GM10248 (cell line): ENCODE measurements around the gene ARAP2.

Experiments used
- CTCF ChIA-PET: fragments of 300-600 bp; sonication (Branson Sonifier 250); formaldehyde crosslinking; extraction: SDS; loops from one replicate; lab custom pipeline; 2021; ENCODE audit warnings: antibody characterized with exemption; lab: Yijun Ruan, JAX
- POLR2A ChIA-PET: fragments of 350-650 bp; sonication (Branson Sonifier 250); formaldehyde crosslinking; extraction: SDS; loops from one replicate; lab custom pipeline; 2020; ENCODE audit warnings: antibody characterized with exemption; lab: Yijun Ruan, JAX
- DNase-seq: peaks from one replicate; pipeline ENCODE4 v3.0.0; 2012; ENCODE audit errors: extremely low spot score
- CTCF ChIP-seq: IDR thresholded peaks from 2 replicates; pipeline ENCODE4 v1.5.1; 2012; ENCODE audit warnings: mild to moderate bottlenecking, low read depth; ENCODE audit errors: extremely low read depth, missing control alignments, control extremely low read depth

The ARAP2 gene

DNA sequence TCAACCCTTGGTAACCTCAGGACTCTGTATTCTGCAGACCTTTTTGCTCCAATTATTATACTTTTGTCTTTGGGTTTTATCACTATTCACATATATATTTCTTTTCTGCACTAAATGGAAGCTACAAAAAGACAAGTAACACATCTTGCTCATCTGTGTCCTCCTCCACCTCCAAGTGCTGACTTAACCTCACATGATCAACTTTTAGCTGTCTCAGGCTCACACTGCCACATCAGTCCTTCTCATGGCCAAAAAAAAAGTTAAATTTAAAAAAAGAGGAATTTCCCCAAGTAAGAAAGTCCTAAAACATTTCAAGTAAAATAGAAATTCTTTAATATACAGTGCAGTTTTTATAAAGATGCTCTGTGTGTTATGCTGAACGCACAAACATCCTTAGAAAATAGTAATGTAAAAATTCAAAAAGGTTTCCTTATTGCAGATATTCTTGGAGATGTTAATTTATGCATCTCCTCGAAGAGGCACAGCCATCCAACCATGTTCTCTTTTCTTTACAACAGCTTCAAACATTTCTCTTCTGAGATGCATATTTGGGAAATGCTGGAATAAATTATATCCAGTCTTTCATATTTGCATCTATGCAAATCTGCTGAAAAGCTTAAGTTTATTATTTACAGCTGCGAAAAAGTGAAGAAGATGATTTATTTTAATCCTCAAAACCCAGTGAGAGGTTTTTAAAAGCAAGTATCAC lies 37.6 kb downstream of the ARAP2 start:
- ChIA-PET POLR2A (no interaction called here), CTCF (interaction anchor here (1.0 to 1.9 kb wide), 10 partner anchors 8 to 193 kb away, joined by 3 to 5 read pairs (median 4); partner anchors contain the start of gene ARAP2)
- no peak for TF ChIP-seq CTCF
- DNase-seq, result no peak

- DNase-seq, result no peak
- no peak for TF ChIP-seq CTCF
- CTCF ChIA-PET, result interaction anchor here (1.0 to 1.9 kb wide), 9 partner anchors 8 to 194 kb away, joined by 3 to 5 read pairs (median 4); partner anchors contain the start of gene ARAP2
- POLR2A ChIA-PET, result no interaction called here
Measured at GRCh38 chr4:36206012-36206411, 38.3 kb downstream of the ARAP2 start.

GRCh38 chr4:36198861-36199260 lies 45.5 kb downstream of the ARAP2 start:
- CTCF ChIA-PET, result interaction anchor here (1.1 to 5.1 kb wide), 6 partner anchors 8 to 201 kb away, joined by 3 to 34 read pairs (median 6); no protein-coding TSS in a partner anchor
- no peak for DNase-seq
- POLR2A ChIA-PET, result interaction anchor here (0.6 kb wide), 1 partner anchor 527 kb away, joined by 4 read pairs; no protein-coding TSS in a partner anchor
- TF ChIP-seq CTCF, result no peak

DNA sequence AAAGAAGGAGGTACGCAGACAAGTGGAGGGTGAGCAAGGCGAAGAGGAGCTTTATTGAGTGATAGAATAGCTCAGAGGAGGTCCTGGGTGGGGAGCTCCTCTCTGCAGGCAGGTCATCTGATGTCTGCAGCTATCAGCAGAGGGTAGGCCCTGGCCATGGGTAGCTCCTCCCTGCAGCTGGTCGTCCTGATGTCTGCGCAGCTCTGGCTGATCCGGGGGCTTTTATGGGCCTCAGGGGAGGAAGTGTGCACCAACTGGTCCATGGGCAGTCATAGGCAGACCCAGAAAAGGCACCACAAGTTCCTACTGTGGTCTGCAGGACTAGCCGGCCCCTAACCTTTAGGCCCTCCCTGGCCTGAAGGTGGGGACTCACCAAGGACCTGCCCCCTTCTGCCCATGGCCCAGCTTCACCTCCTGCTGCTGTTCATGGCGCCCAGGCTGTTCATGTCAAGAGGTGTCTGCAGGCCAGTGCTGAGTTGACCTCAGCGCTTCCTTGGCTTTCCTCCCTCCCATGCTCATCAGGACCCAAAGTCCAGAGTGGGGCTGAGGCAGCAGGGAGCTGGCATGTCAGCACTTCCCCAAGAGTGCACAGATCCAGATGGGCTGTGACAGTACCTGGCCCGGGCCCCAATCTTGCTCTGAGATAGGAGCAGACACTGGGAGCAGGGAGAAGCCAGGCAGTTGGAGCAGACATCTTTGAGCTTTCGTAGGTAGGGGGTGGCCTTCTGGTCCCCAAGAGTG lies 46.1 kb downstream of the ARAP2 start:
- TF ChIP-seq CTCF, result no peak
- DNase-seq, result no peak
- ChIA-PET CTCF (interaction anchor here (0.7 to 5.1 kb wide), 7 partner anchors 9 to 201 kb away, joined by 3 to 34 read pairs (median 4); no protein-coding TSS in a partner anchor), POLR2A (interaction anchor here (0.6 kb wide), 1 partner anchor 527 kb away, joined by 4 read pairs; no protein-coding TSS in a partner anchor)

DNA sequence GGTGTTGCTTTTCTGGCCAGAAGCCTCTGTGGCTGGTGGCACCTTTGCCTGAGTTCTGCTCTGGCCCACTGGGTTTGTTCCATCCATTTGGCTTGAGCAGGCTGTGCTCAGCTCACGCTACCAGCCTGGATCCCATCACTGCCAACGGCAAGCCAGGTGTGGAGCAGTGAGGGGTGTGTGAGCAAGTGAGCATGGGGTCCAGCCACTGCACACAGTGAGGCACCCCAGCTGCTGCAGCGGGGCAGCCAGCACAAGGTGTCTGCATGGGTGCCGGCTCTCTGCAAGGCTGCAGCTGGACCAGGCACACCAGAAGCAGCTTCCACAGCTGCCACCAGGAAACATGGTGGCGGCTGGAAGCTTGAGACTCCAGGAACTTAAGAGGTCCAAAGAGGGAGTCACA lies 46.8 kb downstream of the ARAP2 start:
- no peak for TF ChIP-seq CTCF
- ChIA-PET CTCF (interaction anchor here (0.7 to 5.1 kb wide), 5 partner anchors 8 to 202 kb away, joined by 3 to 34 read pairs (median 6); no protein-coding TSS in a partner anchor), POLR2A (no interaction called here)
- no peak for DNase-seq
